Astrocyte (in vitro differentiated cells and primary cell): Measurements from ENCODE around the gene DRC1.

Experiments used
- EZH2 ChIP-seq: IDR thresholded peaks from 2 replicates; pipeline ENCODE4 v1.6.1; 2012; ENCODE audit warnings: mild to moderate bottlenecking, low read length, inconsistent platforms; ENCODE audit not compliant: insufficient read depth
- TF ChIP-seq, protein P1 (sequence below): IDR thresholded peaks from 2 replicates; pipeline ENCODE4 v1.5.1; 2011; ENCODE audit warnings: low read depth, mild to moderate bottlenecking, inconsistent platforms, low read length, moderate library complexity; ENCODE audit not compliant: insufficient read depth

DNA sequence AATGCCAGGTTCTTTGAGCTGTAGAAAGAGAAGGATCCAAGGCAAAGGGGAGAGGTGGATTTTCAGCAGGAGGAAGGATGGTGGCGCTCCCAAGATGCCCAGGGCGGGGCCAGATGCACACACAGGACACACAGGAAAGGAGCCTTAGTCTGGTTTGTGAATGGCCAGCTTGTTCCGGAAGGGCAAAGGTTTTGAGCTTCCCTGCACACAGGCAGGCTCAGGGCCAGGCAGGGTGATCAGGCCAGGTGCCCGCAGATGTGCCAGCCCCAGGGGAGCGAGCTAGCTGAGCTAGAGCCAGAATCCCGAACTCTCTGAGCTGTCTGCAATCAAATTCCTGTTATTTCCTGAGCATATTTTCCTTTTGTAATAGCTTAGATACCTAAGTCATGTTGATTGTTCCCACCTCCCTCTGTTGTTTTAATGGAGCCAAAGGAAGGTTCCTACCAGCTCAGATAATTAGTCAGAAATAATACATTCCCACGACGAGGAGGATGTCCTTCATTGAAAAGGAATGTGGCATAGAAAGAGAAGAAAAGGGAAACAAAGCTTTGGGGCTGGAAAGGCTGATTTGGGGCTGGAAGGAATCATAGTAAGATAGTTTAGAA is 89.9 kb downstream of the DRC1 start:
- TF ChIP-seq, protein P1, sequence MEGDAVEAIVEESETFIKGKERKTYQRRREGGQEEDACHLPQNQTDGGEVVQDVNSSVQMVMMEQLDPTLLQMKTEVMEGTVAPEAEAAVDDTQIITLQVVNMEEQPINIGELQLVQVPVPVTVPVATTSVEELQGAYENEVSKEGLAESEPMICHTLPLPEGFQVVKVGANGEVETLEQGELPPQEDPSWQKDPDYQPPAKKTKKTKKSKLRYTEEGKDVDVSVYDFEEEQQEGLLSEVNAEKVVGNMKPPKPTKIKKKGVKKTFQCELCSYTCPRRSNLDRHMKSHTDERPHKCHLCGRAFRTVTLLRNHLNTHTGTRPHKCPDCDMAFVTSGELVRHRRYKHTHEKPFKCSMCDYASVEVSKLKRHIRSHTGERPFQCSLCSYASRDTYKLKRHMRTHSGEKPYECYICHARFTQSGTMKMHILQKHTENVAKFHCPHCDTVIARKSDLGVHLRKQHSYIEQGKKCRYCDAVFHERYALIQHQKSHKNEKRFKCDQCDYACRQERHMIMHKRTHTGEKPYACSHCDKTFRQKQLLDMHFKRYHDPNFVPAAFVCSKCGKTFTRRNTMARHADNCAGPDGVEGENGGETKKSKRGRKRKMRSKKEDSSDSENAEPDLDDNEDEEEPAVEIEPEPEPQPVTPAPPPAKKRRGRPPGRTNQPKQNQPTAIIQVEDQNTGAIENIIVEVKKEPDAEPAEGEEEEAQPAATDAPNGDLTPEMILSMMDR: no peak
- no peak for TF ChIP-seq EZH2
